Activated naive CD4-positive, alpha-beta T cell treated with anti-CD3 and anti-CD28 coated beads, Interleukin-2, amount 50 U/mL, for 24 hours (primary cell): ENCODE results near the gene TMUB1.

Experiments
- H3K27ac Mint-ChIP-seq: one replicate; pipeline ENCODE4 v1.8.0; 2021; ENCODE audit warnings: mild to moderate bottlenecking, mixed read lengths
- H3K27me3 Mint-ChIP-seq: one replicate; pipeline ENCODE4 v1.8.0; 2021; ENCODE audit warnings: mixed read lengths
- H3K36me3 Mint-ChIP-seq: one replicate; pipeline ENCODE4 v1.8.0; 2021; ENCODE audit warnings: mixed read lengths
- H3K4me1 Mint-ChIP-seq: one replicate; pipeline ENCODE4 v1.8.0; 2021; ENCODE audit warnings: mixed read lengths
- H3K4me3 Mint-ChIP-seq: one replicate; pipeline ENCODE4 v1.8.0; 2021; ENCODE audit warnings: mild to moderate bottlenecking, mixed read lengths
- H3K9me3 Mint-ChIP-seq: one replicate; pipeline ENCODE4 v1.8.0; 2021; ENCODE audit warnings: mixed read lengths

Gene TMUB1, protein sequence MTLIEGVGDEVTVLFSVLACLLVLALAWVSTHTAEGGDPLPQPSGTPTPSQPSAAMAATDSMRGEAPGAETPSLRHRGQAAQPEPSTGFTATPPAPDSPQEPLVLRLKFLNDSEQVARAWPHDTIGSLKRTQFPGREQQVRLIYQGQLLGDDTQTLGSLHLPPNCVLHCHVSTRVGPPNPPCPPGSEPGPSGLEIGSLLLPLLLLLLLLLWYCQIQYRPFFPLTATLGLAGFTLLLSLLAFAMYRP

GRCh38 chr7:151083071-151083823 is at the start of gene TMUB1:
TSS of gene TMUB1 (minus strand) at chr7:151083493. CDS start at chr7:151082563, 930 bp downstream.
- H3K4me3 Mint-ChIP-seq, result peak within 1 kb of the TSS; percentile 96

DNA sequence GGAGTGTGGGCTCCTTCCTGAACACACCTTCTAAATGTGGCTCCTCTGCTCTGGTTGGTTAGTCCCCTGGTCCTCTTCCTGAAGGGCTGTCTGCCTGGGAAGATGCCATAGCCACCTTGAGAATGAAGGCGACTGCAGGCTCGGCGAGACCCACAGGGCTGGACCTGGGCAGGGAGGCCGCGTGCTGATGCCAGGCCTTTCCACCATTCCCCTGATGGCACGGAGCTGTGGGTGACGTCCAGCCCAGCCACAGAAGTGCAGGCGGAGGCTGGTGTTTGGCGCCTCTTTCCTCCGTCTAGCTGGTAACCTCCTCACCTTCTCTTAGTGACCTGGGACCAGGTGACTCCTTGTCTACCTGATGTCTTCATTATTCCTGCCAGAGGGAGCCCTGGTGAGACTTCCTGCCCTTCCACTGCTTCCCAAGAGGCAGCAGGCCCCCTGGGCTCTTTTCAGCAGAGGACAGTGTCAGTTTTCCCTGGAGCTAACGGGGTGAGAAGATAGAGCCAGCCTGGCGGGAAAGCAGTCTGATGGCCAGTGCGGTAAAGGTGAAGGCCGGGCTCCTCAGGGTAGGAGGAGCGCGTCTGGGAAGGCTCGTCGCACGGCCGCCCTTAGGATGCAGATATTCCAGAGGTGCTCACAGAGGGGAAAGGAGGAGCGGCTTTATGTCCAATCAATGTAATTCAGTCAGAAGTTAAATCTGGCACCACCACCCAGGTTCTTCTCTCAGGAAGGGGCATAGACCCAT is 49.3 kb upstream of the TMUB1 start:
- H3K4me1 Mint-ChIP-seq, result no peaks in the 10 kb centered on the region
- no peaks in the 10 kb centered on the region for H3K36me3 Mint-ChIP-seq
- no peaks in the 10 kb centered on the region for H3K27me3 Mint-ChIP-seq
- H3K4me3 Mint-ChIP-seq, result no peak overlapping the region
- H3K27ac Mint-ChIP-seq, result no peak overlapping the region
- H3K9me3 Mint-ChIP-seq, result no peaks in the 10 kb centered on the region

More at GRCh38 chr7:151083071-151083823, at the start of gene TMUB1:
- Mint-ChIP-seq H3K27ac (peak within 1 kb of the TSS; percentile 96), H3K27me3 (no peaks in the 10 kb centered on the region), H3K9me3 (no peaks in the 10 kb centered on the region), H3K4me1 (peaks cover 39% of the 10 kb centered on the region), H3K36me3 (peaks cover 2% of the 10 kb centered on the region)

DNA sequence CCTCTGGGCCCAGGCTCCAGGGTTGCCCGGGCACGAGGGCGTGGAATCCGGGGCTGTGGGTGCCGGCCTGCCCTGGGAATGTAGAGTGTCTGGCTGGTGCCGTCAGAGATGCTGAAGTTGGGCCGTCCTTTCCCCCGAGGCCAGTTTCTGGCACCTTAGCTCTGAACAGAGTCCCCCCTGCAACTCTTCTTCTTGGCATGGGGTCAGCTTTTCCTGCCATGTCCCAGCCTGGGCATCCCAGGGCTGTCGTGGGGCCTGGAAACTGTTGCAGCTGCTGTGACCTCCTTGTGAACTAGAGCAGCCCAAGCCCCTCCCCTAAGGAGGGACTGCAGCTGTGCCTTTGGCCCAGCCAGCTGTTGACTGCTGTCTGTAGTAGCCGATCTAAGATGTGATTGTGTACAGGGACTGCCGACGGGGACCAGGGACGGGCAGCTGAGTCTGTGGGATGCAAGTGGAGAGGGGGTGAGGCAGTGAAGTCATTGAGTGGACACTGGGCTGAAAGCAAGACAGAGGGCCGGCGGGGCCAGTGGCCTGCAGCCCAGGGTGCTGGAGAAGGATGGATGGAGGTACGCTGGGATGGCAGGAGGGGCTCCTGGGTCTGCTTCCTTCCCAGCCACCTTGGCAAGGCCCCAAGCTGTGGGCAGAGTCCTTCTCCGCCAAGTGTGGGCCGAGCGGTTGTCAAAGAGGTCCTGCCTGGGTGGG is 48.5 kb upstream of the TMUB1 start:
- no peaks in the 10 kb centered on the region for H3K36me3 Mint-ChIP-seq
- H3K4me1 Mint-ChIP-seq, result no peaks in the 10 kb centered on the region
- no peaks in the 10 kb centered on the region for H3K9me3 Mint-ChIP-seq
- no peak overlapping the region for H3K27ac Mint-ChIP-seq
- no peak overlapping the region for H3K4me3 Mint-ChIP-seq
- H3K27me3 Mint-ChIP-seq, result no peaks in the 10 kb centered on the region

GRCh38 chr7:151131224-151131591 is 47.9 kb upstream of the TMUB1 start:
- Mint-ChIP-seq H3K9me3 (no peaks in the 10 kb centered on the region), H3K4me1 (no peaks in the 10 kb centered on the region), H3K27ac (no peak overlapping the region), H3K4me3 (no peak overlapping the region), H3K36me3 (no peaks in the 10 kb centered on the region), H3K27me3 (no peaks in the 10 kb centered on the region)

- Mint-ChIP-seq H3K9me3 (no peaks in the 10 kb centered on the region), H3K4me1 (no peaks in the 10 kb centered on the region), H3K36me3 (no peaks in the 10 kb centered on the region), H3K27ac (no peak overlapping the region), H3K27me3 (no peaks in the 10 kb centered on the region), H3K4me3 (no peak overlapping the region)
These were observed 47.5 kb upstream of the TMUB1 start for GRCh38 chr7:151130741-151131157.

GRCh38 chr7:151129960-151130591 is 46.8 kb upstream of the TMUB1 start:
- Mint-ChIP-seq H3K4me3 (no peak overlapping the region), H3K4me1 (no peaks in the 10 kb centered on the region), H3K27me3 (no peaks in the 10 kb centered on the region), H3K9me3 (no peaks in the 10 kb centered on the region), H3K27ac (no peak overlapping the region), H3K36me3 (no peaks in the 10 kb centered on the region)

DNA sequence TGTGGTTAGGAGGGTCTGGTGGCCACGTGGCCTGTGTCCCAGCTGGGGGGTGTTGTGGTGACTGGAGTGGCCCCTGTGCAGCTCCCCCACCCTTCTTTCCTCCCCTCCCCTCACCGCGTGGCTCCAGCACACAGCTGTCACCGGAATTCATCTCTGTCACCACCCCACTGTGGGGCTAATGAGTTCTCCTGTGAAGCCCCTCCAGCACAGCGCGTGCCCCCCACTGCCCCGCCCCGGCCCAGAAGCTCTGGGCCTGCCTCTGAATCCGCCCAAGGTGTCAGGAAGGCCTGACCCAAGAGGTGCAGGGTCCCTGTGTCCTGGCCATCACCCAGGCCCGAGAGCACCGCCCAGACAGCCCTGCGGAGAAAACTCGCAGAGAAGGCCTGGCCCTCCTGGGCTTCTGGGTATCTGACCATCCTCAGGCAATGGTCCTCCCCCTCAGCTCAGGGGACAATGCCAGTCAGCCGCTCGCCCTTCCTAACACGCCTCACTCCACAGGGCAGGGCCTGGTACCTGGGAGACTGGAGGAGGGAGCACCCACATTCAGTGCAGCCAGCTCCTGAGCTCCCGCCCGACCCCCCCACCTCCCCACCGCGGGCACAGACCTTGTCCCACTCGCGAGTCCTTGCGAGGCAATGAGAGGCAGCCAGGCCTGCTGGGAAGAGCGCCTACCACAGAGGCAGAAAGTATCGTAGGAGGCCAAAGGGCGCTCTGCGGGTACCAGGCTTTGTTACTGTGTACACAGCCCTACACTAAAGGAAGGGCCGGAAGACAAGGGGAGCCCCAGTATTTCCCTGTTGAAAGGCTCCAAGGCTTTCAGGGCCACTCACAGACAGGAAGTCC is 46.0 kb upstream of the TMUB1 start:
- H3K27me3 Mint-ChIP-seq, result no peaks in the 10 kb centered on the region

GRCh38 chr7:151128716-151129115 is 45.4 kb upstream of the TMUB1 start:
- Mint-ChIP-seq H3K9me3 (no peaks in the 10 kb centered on the region), H3K4me1 (peaks cover 5% of the 10 kb centered on the region), H3K27ac (no peak overlapping the region)

More for the DNA sequence above, 46.0 kb upstream of the TMUB1 start:
- H3K9me3 Mint-ChIP-seq, result no peaks in the 10 kb centered on the region
- no peaks in the 10 kb centered on the region for H3K4me1 Mint-ChIP-seq
- H3K4me3 Mint-ChIP-seq, result no peak overlapping the region
- no peaks in the 10 kb centered on the region for H3K36me3 Mint-ChIP-seq
- no peak overlapping the region for H3K27ac Mint-ChIP-seq

GRCh38 chr7:151128144-151128543 is 44.9 kb upstream of the TMUB1 start:
- no peaks in the 10 kb centered on the region for H3K36me3 Mint-ChIP-seq
- no peak overlapping the region for H3K27ac Mint-ChIP-seq
- H3K9me3 Mint-ChIP-seq, result no peaks in the 10 kb centered on the region
- no peaks in the 10 kb centered on the region for H3K27me3 Mint-ChIP-seq
- H3K4me3 Mint-ChIP-seq, result no peak overlapping the region
- peaks cover 6% of the 10 kb centered on the region for H3K4me1 Mint-ChIP-seq

More at GRCh38 chr7:151128716-151129115, 45.4 kb upstream of the TMUB1 start:
- H3K27me3 Mint-ChIP-seq, result no peaks in the 10 kb centered on the region
- no peaks in the 10 kb centered on the region for H3K36me3 Mint-ChIP-seq
- no peak overlapping the region for H3K4me3 Mint-ChIP-seq

- Mint-ChIP-seq H3K36me3 (peaks cover under 1% of the 10 kb centered on the region), H3K4me3 (no peak overlapping the region), H3K4me1 (peaks cover 6% of the 10 kb centered on the region), H3K9me3 (no peaks in the 10 kb centered on the region), H3K27me3 (no peaks in the 10 kb centered on the region), H3K27ac (no peak overlapping the region)
These were observed 43.3 kb upstream of the TMUB1 start for GRCh38 chr7:151126491-151127137.

DNA sequence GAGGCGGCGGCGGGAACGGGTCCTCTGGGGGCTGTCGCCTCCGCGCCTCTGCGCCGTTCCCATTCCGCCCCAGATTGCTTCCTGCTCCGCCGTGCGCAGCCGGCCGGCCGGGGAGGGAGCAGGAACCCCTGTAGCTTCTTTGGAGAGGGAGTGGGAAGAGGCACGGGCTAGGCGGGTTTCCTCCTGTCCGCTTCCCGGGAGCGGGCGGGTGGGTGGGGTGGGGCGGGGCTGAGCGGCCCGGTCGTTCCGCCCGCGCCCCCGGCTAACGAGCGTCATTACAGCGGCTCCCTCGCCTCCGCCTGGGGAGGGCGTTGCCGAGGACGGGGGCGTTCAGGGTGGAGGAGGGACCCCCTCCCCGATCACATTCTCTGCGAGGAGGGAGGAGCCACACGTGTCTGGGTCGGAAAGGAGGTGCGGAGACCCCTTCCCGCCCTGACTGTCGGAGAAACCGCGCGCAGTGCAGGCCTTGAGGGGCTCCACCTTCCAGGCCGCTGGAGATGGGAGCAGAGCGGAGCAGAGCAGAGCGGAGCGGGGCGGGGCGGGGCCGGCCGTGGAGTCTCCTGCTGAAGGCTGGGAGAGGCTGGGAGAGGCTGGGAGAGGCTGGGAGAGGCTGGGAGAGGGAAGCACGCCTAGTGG is 42.7 kb upstream of the TMUB1 start:
- Mint-ChIP-seq H3K4me3 (no peak overlapping the region), H3K27me3 (no peaks in the 10 kb centered on the region), H3K27ac (no peak overlapping the region), H3K9me3 (no peaks in the 10 kb centered on the region), H3K36me3 (peaks cover 2% of the 10 kb centered on the region), H3K4me1 (peaks cover 6% of the 10 kb centered on the region)

- Mint-ChIP-seq H3K27ac (no peak overlapping the region), H3K36me3 (peaks cover 2% of the 10 kb centered on the region), H3K4me1 (peaks cover 6% of the 10 kb centered on the region), H3K4me3 (no peak overlapping the region), H3K27me3 (no peaks in the 10 kb centered on the region), H3K9me3 (no peaks in the 10 kb centered on the region)
These were observed 42.2 kb upstream of the TMUB1 start for GRCh38 chr7:151125470-151125845.

DNA sequence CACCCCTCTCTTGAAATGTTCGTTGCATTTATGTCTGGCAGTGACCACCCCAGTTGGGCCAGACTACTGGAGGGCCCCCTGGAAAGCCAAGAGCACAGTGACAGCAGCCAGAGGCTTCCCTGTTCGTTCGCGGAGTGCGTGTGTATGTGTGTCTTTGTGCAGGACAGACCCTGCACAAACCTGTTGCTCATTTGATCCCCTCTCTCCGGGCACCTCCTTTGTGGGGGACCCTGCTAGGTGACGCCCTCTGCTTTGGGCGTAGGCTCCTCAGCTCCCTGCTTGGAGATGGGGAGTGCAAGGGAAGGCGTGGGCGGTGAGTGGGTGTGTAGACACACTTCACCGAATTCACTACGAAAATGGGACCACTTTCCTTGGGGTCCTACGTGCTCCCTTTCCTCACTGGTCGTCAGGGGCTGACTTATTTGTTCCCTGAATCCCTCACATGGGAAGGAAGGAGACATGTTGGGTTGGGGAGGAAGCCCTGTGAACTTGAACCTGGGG is 41.7 kb upstream of the TMUB1 start:
- no peaks in the 10 kb centered on the region for H3K9me3 Mint-ChIP-seq
- H3K4me1 Mint-ChIP-seq, result peaks cover 6% of the 10 kb centered on the region
- no peak overlapping the region for H3K4me3 Mint-ChIP-seq
- H3K36me3 Mint-ChIP-seq, result peaks cover 2% of the 10 kb centered on the region
- H3K27ac Mint-ChIP-seq, result no peak overlapping the region
- H3K27me3 Mint-ChIP-seq, result no peaks in the 10 kb centered on the region
